AG04449 (cell line): ENCODE measurements around the gene CAAP1.
A peak's percentile ranks its signal among the peaks of the same experiment; 100 is the strongest.
"Not testable (repeated sequence)": the region's sequence is repeated elsewhere in the genome, so short reads cannot be mapped to it uniquely, and the experiment has no call there.

Experiments
- CTCF ChIA-PET: fragments of 350-600 bp; formaldehyde crosslinking; extraction: SDS; loops from one replicate; lab custom pipeline; 2021; ENCODE audit warnings: antibody characterized with exemption; lab: Yijun Ruan, JAX
- POLR2A ChIA-PET: fragments of 400-600, 350-600 bp; formaldehyde crosslinking; extraction: SDS; loops from one replicate; lab custom pipeline; 2020; ENCODE audit warnings: antibody characterized with exemption, inconsistent platforms; lab: Yijun Ruan, JAX
- DNase-seq: peaks from one replicate; pipeline ENCODE4 v3.0.0-alpha.2; 2010; ENCODE audit warnings: low read depth, low spot score
- H3K4me3 ChIP-seq: 2 replicates; pipeline ENCODE4 v1.5.1; 2011; ENCODE audit warnings: low read depth, mild to moderate bottlenecking, control low read depth, low read length
- CTCF ChIP-seq: IDR thresholded peaks from one replicate; pipeline ENCODE4 v1.5.1; 2011; ENCODE audit warnings: mild to moderate bottlenecking, moderate library complexity, low read length, control low read depth, inconsistent platforms; ENCODE audit not compliant: insufficient read depth; ENCODE audit errors: missing control alignments

Gene CAAP1

DNA sequence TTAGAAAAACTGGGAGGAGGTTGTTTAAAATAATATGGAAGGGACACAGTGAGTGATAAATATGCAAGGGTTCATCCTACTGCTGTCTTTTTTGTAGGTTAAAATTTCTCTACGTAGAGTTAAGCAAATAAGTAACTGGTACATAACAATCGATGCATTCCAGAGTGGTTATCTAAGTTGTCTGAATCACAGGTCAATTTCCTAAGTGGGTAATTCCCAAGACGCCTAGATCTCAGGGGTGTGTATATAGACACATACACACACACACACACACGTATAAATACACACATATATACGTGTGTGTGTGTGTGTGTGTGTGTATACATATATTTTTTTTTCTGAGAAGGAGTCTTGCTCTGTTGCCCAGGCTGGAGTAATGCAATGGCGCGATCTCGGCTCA, 22.3 kb downstream of the CAAP1 start:
- CTCF ChIA-PET = no interaction called here
- H3K4me3 ChIP-seq = no peak overlapping the region
- POLR2A ChIA-PET = no interaction called here
- no peak for TF ChIP-seq CTCF
- peak; percentile 3 for DNase-seq

DNA sequence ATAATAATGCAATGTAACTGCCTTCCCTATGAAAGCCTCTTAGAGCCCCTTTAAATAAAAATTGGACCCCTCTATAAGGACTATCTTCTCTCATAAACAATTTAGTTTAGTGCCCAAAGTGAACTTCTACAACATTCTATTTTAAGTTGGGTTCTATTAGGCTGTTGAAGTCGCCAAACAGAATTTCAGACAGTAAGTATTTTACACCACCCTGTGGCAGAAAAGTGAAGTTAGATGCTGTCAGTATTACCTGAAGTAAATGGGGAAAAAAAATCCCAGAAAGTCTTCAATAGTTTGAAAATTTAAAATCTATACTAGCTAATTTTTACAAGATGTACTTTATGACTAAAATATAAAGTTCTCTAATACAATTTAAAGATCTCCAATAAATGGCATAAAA, 29.5 kb downstream of the CAAP1 start:
- TF ChIP-seq CTCF = no peak
- ChIA-PET POLR2A (no interaction called here), CTCF (interaction anchor here (1.0 kb wide), 1 partner anchor 902 kb away, joined by 3 read pairs; no protein-coding TSS in a partner anchor)
- H3K4me3 ChIP-seq = no peak overlapping the region
- DNase-seq = no peak

DNA sequence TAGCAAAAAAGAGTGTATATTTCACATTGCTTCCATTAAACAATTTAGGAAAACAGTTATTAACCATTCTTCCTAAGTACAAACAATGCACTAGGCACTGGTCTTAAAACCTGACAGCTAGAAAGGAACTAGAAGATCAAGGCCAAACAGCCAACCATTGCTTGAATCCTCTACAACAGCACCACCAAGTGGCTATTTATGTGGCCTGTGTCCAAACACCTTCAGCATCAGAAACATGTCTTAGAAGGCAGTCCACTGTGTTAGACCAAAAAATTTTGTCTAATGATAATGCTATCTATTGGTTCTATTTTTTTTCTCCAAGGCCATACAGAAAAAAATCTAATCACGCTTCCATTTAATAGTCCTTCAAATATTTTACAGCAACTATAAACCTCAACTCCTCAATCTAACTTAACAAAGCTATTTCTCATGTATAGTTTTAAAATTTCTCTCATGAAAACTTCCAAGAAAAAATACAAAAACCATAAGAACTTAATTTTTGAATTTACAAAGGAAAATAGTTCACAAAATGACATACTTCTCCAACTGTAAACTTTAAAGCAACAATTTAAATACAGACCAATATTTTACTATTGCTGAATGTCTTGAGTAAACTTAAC, 36.1 kb downstream of the CAAP1 start:
- peak; percentile 35 for TF ChIP-seq CTCF
- ChIA-PET CTCF (interaction anchor here (1.0 to 1.9 kb wide), 2 partner anchors 8 to 14 kb away, joined by 3 to 6 read pairs; no protein-coding TSS in a partner anchor), POLR2A (no interaction called here)
- no peak for DNase-seq
- H3K4me3 ChIP-seq = no peak overlapping the region

- ChIA-PET CTCF (no interaction called here), POLR2A (no interaction called here)
- no peak overlapping the region for H3K4me3 ChIP-seq
- no peak for TF ChIP-seq CTCF
- no peak for DNase-seq
Measured at GRCh38 chr9:26850995-26851394, 41.6 kb downstream of the CAAP1 start.

DNA sequence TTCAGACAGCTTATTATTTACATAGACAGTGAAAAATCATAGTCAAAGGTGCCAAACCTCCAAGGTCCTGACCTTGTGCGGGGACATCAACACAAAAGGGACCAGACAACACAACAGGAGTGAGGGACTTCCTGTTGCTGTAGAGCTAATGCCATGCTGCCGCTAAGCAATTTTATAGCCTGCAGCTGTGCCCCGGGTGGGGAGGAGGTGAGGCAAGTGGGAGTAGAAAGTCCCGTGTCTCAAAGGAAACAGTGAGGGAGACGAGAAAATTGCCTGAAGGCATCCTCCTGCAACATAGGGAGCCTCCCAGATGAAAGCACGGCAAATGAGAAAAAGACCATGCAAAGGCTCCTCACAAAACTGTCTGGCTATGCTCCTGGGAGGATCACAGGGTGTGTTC, 58.8 kb downstream of the CAAP1 start:
- DNase-seq = no peak
- no peak for TF ChIP-seq CTCF
- ChIA-PET CTCF (no interaction called here), POLR2A (no interaction called here)
- H3K4me3 ChIP-seq = no peak overlapping the region

DNA sequence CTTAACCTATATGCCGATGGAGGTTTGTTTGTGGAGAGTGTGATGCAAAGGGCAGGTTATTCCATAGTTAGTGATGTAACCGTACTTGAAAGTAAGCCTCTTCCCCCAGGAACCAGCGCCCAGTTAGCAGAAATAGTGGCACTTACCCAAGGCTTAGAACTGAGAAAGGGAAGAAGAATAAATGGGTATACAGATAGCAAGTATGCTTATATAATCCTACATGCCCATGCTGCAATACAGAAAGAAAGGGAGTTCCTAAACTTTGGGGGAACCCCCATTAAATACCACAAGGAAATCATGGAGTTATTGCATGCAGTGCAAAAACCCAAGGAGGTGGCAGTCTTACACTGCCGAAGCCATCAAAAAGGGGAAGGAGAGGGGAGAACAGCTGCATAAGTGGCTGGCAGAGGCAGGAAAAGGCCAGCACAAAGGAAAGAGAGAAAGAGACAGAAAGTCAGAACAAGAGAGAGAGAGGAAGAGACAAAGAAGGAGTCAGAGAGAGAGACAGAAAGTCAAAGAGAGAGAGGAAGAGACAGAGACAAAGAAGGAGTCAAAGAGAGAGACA, 64.1 kb downstream of the CAAP1 start:
- H3K4me3 ChIP-seq, DNase-seq, POLR2A ChIA-PET, CTCF ChIA-PET: not testable (repeated sequence)

DNA sequence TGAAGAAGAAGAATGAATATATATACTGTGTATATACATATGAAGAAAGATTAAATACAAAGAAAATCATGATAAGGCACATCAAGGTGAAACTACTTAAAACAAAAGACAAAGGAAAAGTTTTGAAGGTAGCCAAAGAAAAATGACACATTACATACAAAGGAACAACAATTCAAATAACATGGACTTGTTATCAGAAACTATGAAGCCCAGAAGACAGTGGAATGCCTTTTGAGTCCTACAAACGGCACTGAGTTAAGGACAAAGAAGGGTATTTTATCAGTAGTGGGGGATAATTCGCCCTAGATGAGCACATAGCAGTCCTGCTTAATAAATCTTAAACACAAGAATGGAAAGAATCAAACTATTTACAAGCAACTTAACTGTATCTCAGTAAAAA, 77.8 kb downstream of the CAAP1 start:
- no peak for DNase-seq
- H3K4me3 ChIP-seq = no peak overlapping the region
- ChIA-PET CTCF (no interaction called here), POLR2A (no interaction called here)
- TF ChIP-seq CTCF = no peak
